ENCODE measurements around the gene CMKLR1.

The CMKLR1 gene

GRCh38 chr12:108337235-108338223, 1.6 kb downstream of the CMKLR1 start:
- peaks cover 23% of the 10 kb centered on the region for H3K27me3 ChIP-seq (ENCODE audit: insufficient read depth, poor library complexity, severe bottlenecking)
- TF ChIP-seq POLR2AphosphoS5 (IDR thresholded peaks at IDR 0.05; ENCODE audit: low read depth) (no peak), REST (IDR thresholded peaks at IDR 0.05; ENCODE audit: insufficient replicate concordance, low read depth) (no peak), SPI1 (IDR thresholded peaks at IDR 0.05; ENCODE audit: borderline replicate concordance, low read depth) (no peak)
- TF ChIP-seq, protein P1, sequence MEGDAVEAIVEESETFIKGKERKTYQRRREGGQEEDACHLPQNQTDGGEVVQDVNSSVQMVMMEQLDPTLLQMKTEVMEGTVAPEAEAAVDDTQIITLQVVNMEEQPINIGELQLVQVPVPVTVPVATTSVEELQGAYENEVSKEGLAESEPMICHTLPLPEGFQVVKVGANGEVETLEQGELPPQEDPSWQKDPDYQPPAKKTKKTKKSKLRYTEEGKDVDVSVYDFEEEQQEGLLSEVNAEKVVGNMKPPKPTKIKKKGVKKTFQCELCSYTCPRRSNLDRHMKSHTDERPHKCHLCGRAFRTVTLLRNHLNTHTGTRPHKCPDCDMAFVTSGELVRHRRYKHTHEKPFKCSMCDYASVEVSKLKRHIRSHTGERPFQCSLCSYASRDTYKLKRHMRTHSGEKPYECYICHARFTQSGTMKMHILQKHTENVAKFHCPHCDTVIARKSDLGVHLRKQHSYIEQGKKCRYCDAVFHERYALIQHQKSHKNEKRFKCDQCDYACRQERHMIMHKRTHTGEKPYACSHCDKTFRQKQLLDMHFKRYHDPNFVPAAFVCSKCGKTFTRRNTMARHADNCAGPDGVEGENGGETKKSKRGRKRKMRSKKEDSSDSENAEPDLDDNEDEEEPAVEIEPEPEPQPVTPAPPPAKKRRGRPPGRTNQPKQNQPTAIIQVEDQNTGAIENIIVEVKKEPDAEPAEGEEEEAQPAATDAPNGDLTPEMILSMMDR (IDR thresholded peaks at IDR 0.05; ENCODE audit: insufficient read depth, low read length): peak; percentile 24
- peak; percentile 24 to 26 for DNase-seq (ENCODE audit: low read depth in 1 of 2, low spot score in 1 of 2)
- H3K4me3 ChIP-seq (replicated peaks; ENCODE audit: insufficient read depth, low read length): no peak overlapping the region
- no peak overlapping the region for H3K27ac ChIP-seq (replicated peaks)

GRCh38 chr12:108335349-108336119, 3.6 kb downstream of the CMKLR1 start:
- Histone ChIP-seq H3K4me3 (replicated peaks; ENCODE audit: insufficient read depth, low read length) (no peak overlapping the region), H3K27ac (replicated peaks) (no peak overlapping the region), H3K27me3 (ENCODE audit: insufficient read depth, poor library complexity, severe bottlenecking) (peaks cover 23% of the 10 kb centered on the region)
- TF ChIP-seq GABPA (IDR thresholded peaks at IDR 0.05; ENCODE audit: low read depth) (no peak), POLR2AphosphoS5 (IDR thresholded peaks at IDR 0.05; ENCODE audit: low read depth) (no peak), REST (IDR thresholded peaks at IDR 0.05; ENCODE audit: insufficient replicate concordance, low read depth) (no peak), SPI1 (IDR thresholded peaks at IDR 0.05; ENCODE audit: borderline replicate concordance, low read depth) (no peak)
- TF ChIP-seq, protein P1 (IDR thresholded peaks at IDR 0.05; ENCODE audit: insufficient read depth, low read length): no peak
- DNase-seq (ENCODE audit: low read depth in 1 of 2, low spot score in 1 of 2): peak in 1 of 2 experiments; percentile 28

- Histone ChIP-seq H3K27me3 (ENCODE audit: insufficient read depth, poor library complexity, severe bottlenecking) (peaks cover 11% of the 10 kb centered on the region), H3K4me3 (replicated peaks; ENCODE audit: insufficient read depth, low read length) (no peak overlapping the region), H3K27ac (replicated peaks) (no peak overlapping the region)
- DNase-seq (ENCODE audit: low read depth in 1 of 2, low spot score in 1 of 2): peak in 1 of 2 experiments; percentile 54
- TF ChIP-seq GABPA (IDR thresholded peaks at IDR 0.05; ENCODE audit: low read depth) (no peak), POLR2AphosphoS5 (IDR thresholded peaks at IDR 0.05; ENCODE audit: low read depth) (no peak), REST (IDR thresholded peaks at IDR 0.05; ENCODE audit: insufficient replicate concordance, low read depth) (no peak)
- TF ChIP-seq, protein P1 (IDR thresholded peaks at IDR 0.05; ENCODE audit: insufficient read depth, low read length): no peak
These were observed 5.0 kb downstream of the CMKLR1 start for GRCh38 chr12:108333898-108334699.
